Endodermal cell (in vitro differentiated cells): ENCODE data around the gene FPR3. TPM values are rescaled to one million over a fixed set of nuclear protein-coding genes. Genes with fewer than 3 reads are reported as not detected.

Experiments
- DNase-seq: peaks from one replicate; pipeline ENCODE4 v3.0.0-alpha.2; 2017
- H3K27ac ChIP-seq: 2 replicates; pipeline ENCODE4 v1.5.1; 2013; ENCODE audit warnings: mild to moderate bottlenecking, low read depth, low read length, moderate library complexity
- H3K27me3 ChIP-seq: 2 replicates; pipeline ENCODE4 v1.6.1; 2013; ENCODE audit warnings: mild to moderate bottlenecking, low read length, moderate library complexity; ENCODE audit not compliant: insufficient read depth, control insufficient read depth, poor library complexity, severe bottlenecking
- H3K36me3 ChIP-seq: 2 replicates; pipeline ENCODE4 v1.7.0; 2013; ENCODE audit warnings: mild to moderate bottlenecking, low read length, moderate library complexity; ENCODE audit not compliant: control insufficient read depth, insufficient read depth
- H3K4me1 ChIP-seq: one replicate; pipeline ENCODE4 v1.7.0; 2013; ENCODE audit warnings: low read length; ENCODE audit not compliant: control insufficient read depth, insufficient read depth
- H3K4me3 ChIP-seq: 2 replicates; pipeline ENCODE4 v1.5.1; 2013; ENCODE audit warnings: mild to moderate bottlenecking, low read length, moderate library complexity
- H3K9ac ChIP-seq: 2 replicates; pipeline ENCODE4 v1.6.1; 2013; ENCODE audit warnings: mild to moderate bottlenecking, low read length, moderate library complexity; ENCODE audit not compliant: poor library complexity, severe bottlenecking; ENCODE audit errors: extremely low read depth
- H3K9me3 ChIP-seq: 2 replicates; pipeline ENCODE4 v1.6.1; 2013; ENCODE audit warnings: mild to moderate bottlenecking, low read length, moderate library complexity; ENCODE audit not compliant: control insufficient read depth
- H3K27ac Mint-ChIP-seq: 2 replicates; pipeline ENCODE4 v1.8.0; 2020; ENCODE audit warnings: mixed read lengths
- H3K27me3 Mint-ChIP-seq: 2 replicates; pipeline ENCODE4 v1.8.0; 2021; ENCODE audit warnings: mild to moderate bottlenecking, mixed read lengths; ENCODE audit not compliant: insufficient read depth
- H3K36me3 Mint-ChIP-seq: 2 replicates; pipeline ENCODE4 v1.8.0; 2020; ENCODE audit warnings: low read depth, mixed read lengths
- H3K4me1 Mint-ChIP-seq: 2 replicates; pipeline ENCODE4 v1.8.0; 2020; ENCODE audit warnings: mixed read lengths
- H3K4me3 Mint-ChIP-seq: 2 replicates; pipeline ENCODE4 v1.8.0; 2020; ENCODE audit warnings: mild to moderate bottlenecking, moderate library complexity, mixed read lengths
- H3K9me3 Mint-ChIP-seq: 2 replicates; pipeline ENCODE4 v1.8.0; 2020; ENCODE audit warnings: mild to moderate bottlenecking, mixed read lengths
- CTCF ChIP-seq: fragments of 200-600 bp; sonication (generic); conservative IDR thresholded peaks from 2 replicates; pipeline ENCODE4 v1.5.0; 2021; ENCODE audit warnings: antibody characterized with exemption, mild to moderate bottlenecking
- WGBS, 2 experiments: methylation state at CpG; one replicate each; pipeline versions ENCODE4 v1.1.5 to v1.1.7; 2013; ENCODE audit warnings: missing lambda C conversion rate in 2 of 2, mixed read lengths in 1 of 2; ENCODE audit not compliant: insufficient coverage in 1 of 2, insufficient read length in 1 of 2; 5-methylcytosine and 5-hydroxymethylcytosine counted together
- total RNA-seq, 2 donors: library from RNA; stranded (reverse); fragmentation: NEBNext Ultra II Directional in 1 of 2; extraction: Animal tissue kit (Norgen Biotek cat#: 25700) in 1 of 2; gene quantifications; 2 replicates in 1 of 2; 3 replicates in 1 of 2; pipeline ENCODE4 v1.2.1, GENCODE V29; 2021

The FPR3 gene
- total RNA-seq, 2 donors from 2014 or later = not detected

GRCh38 chr19:51800473-51801244 is 5.7 kb downstream of the FPR3 start:
- WGBS, 2 experiments = 83 to 91% methylated on average over 2 to 6 of the region's 7 CpGs
- Mint-ChIP-seq H3K27ac (no peak overlapping the region), H3K27me3 (peaks cover 17% of the 10 kb centered on the region), H3K36me3 (peaks cover 2% of the 10 kb centered on the region), H3K9me3 (peaks cover 62% of the 10 kb centered on the region), H3K4me1 (no peaks in the 10 kb centered on the region), H3K4me3 (no peak overlapping the region)
- Histone ChIP-seq H3K4me3 (no peak overlapping the region), H3K36me3 (no peaks in the 10 kb centered on the region), H3K9ac (no peak overlapping the region), H3K9me3 (peaks cover 55% of the 10 kb centered on the region), H3K4me1 (no peaks in the 10 kb centered on the region), H3K27ac (no peak overlapping the region), H3K27me3 (no peaks in the 10 kb centered on the region)
- TF ChIP-seq CTCF = no peak
- no peak for DNase-seq

- Histone ChIP-seq H3K27ac (no peak overlapping the region), H3K4me3 (no peak overlapping the region), H3K36me3 (no peaks in the 10 kb centered on the region), H3K27me3 (no peaks in the 10 kb centered on the region), H3K9me3 (peaks cover 68% of the 10 kb centered on the region), H3K9ac (no peak overlapping the region), H3K4me1 (no peaks in the 10 kb centered on the region)
- no peak for TF ChIP-seq CTCF
- no peaks in the 10 kb centered on the region for H3K4me1 Mint-ChIP-seq
- H3K27ac Mint-ChIP-seq = no peak overlapping the region
- DNase-seq = no peak
- no peak overlapping the region for H3K4me3 Mint-ChIP-seq
- peaks cover 18% of the 10 kb centered on the region for H3K36me3 Mint-ChIP-seq
- peaks cover 75% of the 10 kb centered on the region for H3K9me3 Mint-ChIP-seq
- WGBS, 2 experiments = 67 to 88% methylated on average over 1 of the region's 2 CpGs
- H3K27me3 Mint-ChIP-seq = peaks cover 8% of the 10 kb centered on the region
Observed at GRCh38 chr19:51802775-51803174, 7.8 kb downstream of the FPR3 start.

- H3K36me3 ChIP-seq = no peaks in the 10 kb centered on the region
- Mint-ChIP-seq H3K27me3 (peaks cover 4% of the 10 kb centered on the region), H3K4me1 (no peaks in the 10 kb centered on the region), H3K36me3 (peaks cover 21% of the 10 kb centered on the region), H3K9me3 (peaks cover 75% of the 10 kb centered on the region), H3K4me3 (no peak overlapping the region), H3K27ac (no peak overlapping the region)
- no peak overlapping the region for H3K27ac ChIP-seq
- no peak for TF ChIP-seq CTCF
- no peaks in the 10 kb centered on the region for H3K4me1 ChIP-seq
- H3K27me3 ChIP-seq = no peaks in the 10 kb centered on the region
- WGBS, 2 experiments = 70 to 75% methylated on average over 3 of the region's 4 CpGs
- no peak for DNase-seq
- H3K9ac ChIP-seq = no peak overlapping the region
- H3K4me3 ChIP-seq = no peak overlapping the region
- H3K9me3 ChIP-seq = peaks cover 76% of the 10 kb centered on the region
Observed at GRCh38 chr19:51803519-51803918, 8.6 kb downstream of the FPR3 start.
